ENCODE data around the gene SSBP3. TPM values are rescaled to one million over a fixed set of nuclear protein-coding genes. Genes with fewer than 3 reads are reported as not detected.

Gene SSBP3
- total and polyA plus RNA-seq, 9 of the 15 experiments (the other 6 are each of a cell fraction or from before 2014, with no cell fraction given) = 8.7 to 108 (median 33.8) TPM

DNA sequence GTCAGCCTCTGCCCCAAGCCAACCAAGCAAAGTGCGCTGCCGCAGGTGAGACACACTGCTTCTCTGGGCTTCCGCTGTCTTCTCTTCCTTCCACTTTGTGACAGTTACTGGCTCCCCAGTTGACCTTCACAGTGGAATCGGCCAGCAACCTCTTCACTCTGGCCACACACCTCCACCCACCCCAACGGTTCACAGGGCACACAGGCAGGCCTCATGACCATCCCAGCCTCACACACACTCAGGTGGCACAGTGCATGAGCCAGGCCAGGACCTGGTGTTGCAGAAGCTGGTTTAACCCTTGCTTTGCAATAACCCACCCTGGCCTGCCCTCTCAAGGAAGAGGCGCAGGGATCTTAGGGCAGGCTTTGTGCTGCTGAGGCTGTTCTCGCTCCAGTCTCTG is 69.2 kb downstream of the SSBP3 start:
- Histone ChIP-seq H3K27me3 (ENCODE audit: control insufficient read depth in 2 of 2, insufficient read depth in 2 of 2, low read length in 2 of 2) (no peaks in the 10 kb centered on the region), H3K9me1 (ENCODE audit: control insufficient read depth, insufficient read depth, low read length) (peaks cover 5% of the 10 kb centered on the region), H3K36me3 (ENCODE audit: control insufficient read depth, insufficient read depth, low read length) (peaks cover 27% of the 10 kb centered on the region; the same call in 2 of the 3 replicates), H3K9me3 (replicated peaks; ENCODE audit: control insufficient read depth, insufficient read depth, low read depth, low read length) (no peaks in the 10 kb centered on the region), H3K27ac (ENCODE audit: extremely low read depth, low read depth, low read length) (no peak overlapping the region), H3K9ac (ENCODE audit: insufficient read depth in 1 of 2, low read depth in 2 of 2, low read length in 2 of 2) (peak overlapping the region in 1 of 2 experiments; percentile 23; a peak in 2 of 4 replicates), H2AFZ (ENCODE audit: low read depth, low read length) (no peak overlapping the region), H3K4me2 (ENCODE audit: insufficient read depth, low read length) (no peak overlapping the region), H3K4me1 (replicated peaks in 1 of 2; ENCODE audit: control insufficient read depth in 2 of 2, insufficient read depth in 2 of 2, low read length in 2 of 2) (peaks cover 0 to 6% of the 10 kb centered on the region in 2 experiments; a peak in 3 of 5 replicates), H3K79me2 (ENCODE audit: control insufficient read depth, insufficient read depth, low read length) (peaks cover 38% of the 10 kb centered on the region), H3K4me3 (no peak overlapping the region), H4K20me1 (replicated peaks; ENCODE audit: control insufficient read depth, insufficient read depth, low read length) (peaks cover 37% of the 10 kb centered on the region)
- POLR2A ChIA-PET = interaction anchor here (0.6 to 1.0 kb wide), 2 partner anchors 8 to 128 kb away, joined by 3 read pairs; no protein-coding TSS in a partner anchor
- ATAC-seq (no peak), FAIRE-seq (no peak), DNase-seq (ENCODE audit: extremely low read depth in 1 of 4, low spot score in 3 of 4) (no peak)
- 88% methylated on average over 7 of the region's 7 CpGs for WGBS (ENCODE audit: insufficient coverage, low coverage, missing lambda C conversion rate)
- no TSS peak for BruUV-seq (replicated peaks)
- intact Hi-C loops (cut with micrococcal nuclease) = no loop called here
- CTCF ChIA-PET (ENCODE audit: low intra/inter-chr PET ratio) = no interaction called here
- in situ Hi-C loops (cut with MboI) = no loop called here
- TF ChIP-seq NCOA2 (IDR thresholded peaks at IDR 0.05; ENCODE audit: partially characterized antibody in 2 of 2) = no peak
- TF ChIP-seq CREB3L1 (IDR thresholded peaks at IDR 0.05; ENCODE audit: borderline replicate concordance, low read depth) = no peak
- TF ChIP-seq RFX1 (IDR thresholded peaks at IDR 0.05) = no peak
- no peak for TF ChIP-seq ZC3H11A (IDR thresholded peaks at IDR 0.05; ENCODE audit: low read depth, low read length)
- no peak for TF ChIP-seq ZNF12 (CRISPR knock-in tag; IDR thresholded peaks at IDR 0.05)
- TF ChIP-seq RBFOX2 (IDR thresholded peaks at IDR 0.05; ENCODE audit: low read depth, low read length) = no peak
- TF ChIP-seq KDM5B (IDR thresholded peaks at IDR 0.05; ENCODE audit: insufficient replicate concordance, low read depth, low read length) = no peak
- TF ChIP-seq, protein P1, sequence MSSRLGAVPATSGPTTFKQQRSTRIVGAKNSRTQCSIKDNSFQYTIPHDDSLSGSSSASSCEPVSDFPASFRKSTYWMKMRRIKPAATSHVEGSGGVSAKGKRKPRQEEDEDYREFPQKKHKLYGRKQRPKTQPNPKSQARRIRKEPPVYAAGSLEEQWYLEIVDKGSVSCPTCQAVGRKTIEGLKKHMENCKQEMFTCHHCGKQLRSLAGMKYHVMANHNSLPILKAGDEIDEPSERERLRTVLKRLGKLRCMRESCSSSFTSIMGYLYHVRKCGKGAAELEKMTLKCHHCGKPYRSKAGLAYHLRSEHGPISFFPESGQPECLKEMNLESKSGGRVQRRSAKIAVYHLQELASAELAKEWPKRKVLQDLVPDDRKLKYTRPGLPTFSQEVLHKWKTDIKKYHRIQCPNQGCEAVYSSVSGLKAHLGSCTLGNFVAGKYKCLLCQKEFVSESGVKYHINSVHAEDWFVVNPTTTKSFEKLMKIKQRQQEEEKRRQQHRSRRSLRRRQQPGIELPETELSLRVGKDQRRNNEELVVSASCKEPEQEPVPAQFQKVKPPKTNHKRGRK (tag; IDR thresholded peaks at IDR 0.05) = no peak
- no peak for TF ChIP-seq SMAD4 (CRISPR knock-in tag; conservative IDR thresholded peaks at IDR 0.05)
- no peak for TF ChIP-seq RBM34 (IDR thresholded peaks at IDR 0.05; ENCODE audit: borderline replicate concordance, insufficient read depth, low read length)
- TF ChIP-seq, protein P2, sequence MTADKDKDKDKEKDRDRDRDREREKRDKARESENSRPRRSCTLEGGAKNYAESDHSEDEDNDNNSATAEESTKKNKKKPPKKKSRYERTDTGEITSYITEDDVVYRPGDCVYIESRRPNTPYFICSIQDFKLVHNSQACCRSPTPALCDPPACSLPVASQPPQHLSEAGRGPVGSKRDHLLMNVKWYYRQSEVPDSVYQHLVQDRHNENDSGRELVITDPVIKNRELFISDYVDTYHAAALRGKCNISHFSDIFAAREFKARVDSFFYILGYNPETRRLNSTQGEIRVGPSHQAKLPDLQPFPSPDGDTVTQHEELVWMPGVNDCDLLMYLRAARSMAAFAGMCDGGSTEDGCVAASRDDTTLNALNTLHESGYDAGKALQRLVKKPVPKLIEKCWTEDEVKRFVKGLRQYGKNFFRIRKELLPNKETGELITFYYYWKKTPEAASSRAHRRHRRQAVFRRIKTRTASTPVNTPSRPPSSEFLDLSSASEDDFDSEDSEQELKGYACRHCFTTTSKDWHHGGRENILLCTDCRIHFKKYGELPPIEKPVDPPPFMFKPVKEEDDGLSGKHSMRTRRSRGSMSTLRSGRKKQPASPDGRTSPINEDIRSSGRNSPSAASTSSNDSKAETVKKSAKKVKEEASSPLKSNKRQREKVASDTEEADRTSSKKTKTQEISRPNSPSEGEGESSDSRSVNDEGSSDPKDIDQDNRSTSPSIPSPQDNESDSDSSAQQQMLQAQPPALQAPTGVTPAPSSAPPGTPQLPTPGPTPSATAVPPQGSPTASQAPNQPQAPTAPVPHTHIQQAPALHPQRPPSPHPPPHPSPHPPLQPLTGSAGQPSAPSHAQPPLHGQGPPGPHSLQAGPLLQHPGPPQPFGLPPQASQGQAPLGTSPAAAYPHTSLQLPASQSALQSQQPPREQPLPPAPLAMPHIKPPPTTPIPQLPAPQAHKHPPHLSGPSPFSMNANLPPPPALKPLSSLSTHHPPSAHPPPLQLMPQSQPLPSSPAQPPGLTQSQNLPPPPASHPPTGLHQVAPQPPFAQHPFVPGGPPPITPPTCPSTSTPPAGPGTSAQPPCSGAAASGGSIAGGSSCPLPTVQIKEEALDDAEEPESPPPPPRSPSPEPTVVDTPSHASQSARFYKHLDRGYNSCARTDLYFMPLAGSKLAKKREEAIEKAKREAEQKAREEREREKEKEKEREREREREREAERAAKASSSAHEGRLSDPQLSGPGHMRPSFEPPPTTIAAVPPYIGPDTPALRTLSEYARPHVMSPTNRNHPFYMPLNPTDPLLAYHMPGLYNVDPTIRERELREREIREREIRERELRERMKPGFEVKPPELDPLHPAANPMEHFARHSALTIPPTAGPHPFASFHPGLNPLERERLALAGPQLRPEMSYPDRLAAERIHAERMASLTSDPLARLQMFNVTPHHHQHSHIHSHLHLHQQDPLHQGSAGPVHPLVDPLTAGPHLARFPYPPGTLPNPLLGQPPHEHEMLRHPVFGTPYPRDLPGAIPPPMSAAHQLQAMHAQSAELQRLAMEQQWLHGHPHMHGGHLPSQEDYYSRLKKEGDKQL (CRISPR knock-in tag; IDR thresholded peaks at IDR 0.05; ENCODE audit: borderline replicate concordance) = no peak
- no peak for TF ChIP-seq RBM39 (optimal IDR thresholded peaks at IDR 0.05; ENCODE audit: low read depth, low read length)
- TF ChIP-seq IRF1 (CRISPR knock-in tag; IDR thresholded peaks at IDR 0.05; ENCODE audit: borderline replicate concordance) = no peak
